GM18526 (cell line): ENCODE results near the gene AVPR1A.

ENCODE experiments used
- POLR2A ChIP-seq: IDR thresholded peaks from 3 replicates; pipeline ENCODE4 v1.6.1; 2011; ENCODE audit not compliant: insufficient read length; ENCODE audit errors: extremely low read depth

AVPR1A gene

DNA sequence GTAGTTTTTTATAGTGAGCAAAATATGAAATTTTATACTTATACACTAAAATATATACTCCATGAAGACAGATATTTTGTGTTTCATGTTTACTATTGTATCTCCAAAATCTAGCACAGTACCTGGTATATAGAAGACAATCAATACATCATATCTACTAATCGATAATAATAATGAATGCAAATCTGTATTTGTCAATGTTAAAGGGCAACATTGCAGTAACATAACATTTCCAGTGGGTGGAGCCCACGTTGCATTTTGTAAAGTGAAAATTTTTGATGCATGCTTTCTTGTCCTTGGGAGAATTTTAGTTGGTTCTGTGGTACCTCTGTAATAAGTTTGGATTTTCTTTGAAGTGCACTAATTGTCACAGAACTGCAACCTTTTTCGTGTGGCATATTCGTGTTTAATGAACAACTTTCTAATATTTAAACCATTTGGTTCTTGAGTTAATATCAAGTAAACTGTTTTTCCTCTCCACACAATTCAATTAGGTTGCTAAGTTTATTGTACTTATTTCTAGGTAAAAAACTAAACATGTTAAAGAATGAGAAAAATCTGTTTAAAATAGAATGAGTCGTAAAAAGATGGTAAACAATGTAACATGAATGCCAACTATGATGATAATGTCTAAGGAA is 47.4 kb downstream of the AVPR1A start:
- TF ChIP-seq POLR2A = no peak

- no peak for TF ChIP-seq POLR2A
These were observed 49.1 kb downstream of the AVPR1A start for GRCh38 chr12:63101920-63102319.

GRCh38 chr12:63098851-63099250 is 52.1 kb downstream of the AVPR1A start:
- no peak for TF ChIP-seq POLR2A

GRCh38 chr12:63095369-63095980 is 55.5 kb downstream of the AVPR1A start:
- TF ChIP-seq POLR2A = no peak

DNA sequence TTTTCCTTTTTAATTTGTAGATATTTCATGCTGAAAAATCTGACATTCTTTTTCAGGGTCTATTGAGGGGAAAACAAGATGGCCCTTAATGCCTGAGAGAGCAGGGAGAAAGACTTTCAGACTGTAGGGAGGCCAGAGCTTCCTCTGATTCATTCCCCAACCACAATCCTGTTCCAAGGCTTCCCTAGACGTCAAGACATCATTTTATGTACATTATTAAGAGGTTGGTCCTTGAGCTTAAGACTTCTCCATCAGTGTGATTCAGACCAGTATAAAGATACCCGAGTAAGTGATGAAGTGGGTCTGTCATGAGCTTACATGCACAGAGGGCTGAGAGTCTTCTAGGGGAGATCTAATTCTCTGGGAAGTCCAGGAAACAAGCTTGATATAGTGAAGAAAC is 57.3 kb downstream of the AVPR1A start:
- no peak for TF ChIP-seq POLR2A

DNA sequence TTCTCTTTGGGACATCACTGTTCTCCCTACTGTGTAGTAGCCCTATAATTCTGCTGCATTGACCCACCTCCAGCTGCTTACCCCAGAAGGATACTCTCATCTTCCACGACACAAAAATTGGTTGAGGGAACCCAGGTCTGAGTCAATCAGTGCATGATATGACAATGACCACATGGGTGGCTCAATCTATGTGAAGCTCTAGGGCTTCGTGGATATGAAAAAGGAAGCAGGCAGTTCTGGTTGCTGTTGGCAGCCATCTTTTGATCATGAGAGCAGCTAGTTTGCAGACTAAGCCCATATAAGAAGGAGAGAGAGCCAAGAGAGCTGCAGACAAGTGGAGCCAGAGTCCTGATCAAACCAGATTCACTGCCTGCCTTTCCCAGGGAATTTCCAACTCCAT is 57.9 kb downstream of the AVPR1A start:
- no peak for TF ChIP-seq POLR2A
